PC-3 (cell line): ENCODE results near the gene DDTL. TPM values are rescaled to one million over a fixed set of nuclear protein-coding genes. Genes with fewer than 3 reads are reported as not detected.
A peak's percentile ranks its signal among the peaks of the same experiment; 100 is the strongest.
"Not testable (repeated sequence)": the region's sequence is repeated elsewhere in the genome, so short reads cannot be mapped to it uniquely, and the experiment has no call there.

Experiments
- ATAC-seq: fragments of 200-7000 bp; cut with Tn5 transposase; 2 replicates; pipeline ENCODE4 v1.9.1; 2020; ENCODE audit warnings: mild to moderate bottlenecking, moderate library complexity
- BruUV-seq: library from RNA; stranded (reverse); fragments of 400-500 nt; replicated peaks from 2 replicates; lab custom pipeline; 2021; lab: Mats Ljungman, UMichigan
- CTCF ChIA-PET: fragments of 300-600 bp; sonication (Branson Sonifier 250); formaldehyde crosslinking; loops from one replicate; lab custom pipeline; 2022; ENCODE audit warnings: antibody characterized with exemption; lab: Charles Lee
- POLR2A ChIA-PET: fragments of 300-600 bp; sonication (Branson Sonifier 250); formaldehyde crosslinking; loops from one replicate; lab custom pipeline; 2022; ENCODE audit warnings: antibody characterized with exemption; ENCODE audit not compliant: unreplicated experiment; lab: Charles Lee
- DNase-seq: peaks from one replicate; pipeline ENCODE4 v3.0.0-alpha.2; 2015
- H2AFZ ChIP-seq: fragments of 300-600 bp; sonication (generic); 2 replicates; pipeline ENCODE4 v1.6.0; 2016; ENCODE audit warnings: antibody characterized with exemption, low read length
- H3F3A ChIP-seq: fragments of 300-600 bp; sonication (generic); one replicate; pipeline ENCODE4 v1.6.0; 2017; ENCODE audit warnings: antibody characterized with exemption, low read length, control low read depth, mild to moderate bottlenecking; ENCODE audit not compliant: unreplicated experiment
- H3K27ac ChIP-seq: fragments of 300-600 bp; sonication (generic); 2 replicates; pipeline ENCODE4 v1.5.1; 2016; ENCODE audit warnings: mild to moderate bottlenecking, low read length
- H3K27me3 ChIP-seq: fragments of 300-600 bp; sonication (generic); 2 replicates; pipeline ENCODE4 v1.6.1; 2016; ENCODE audit warnings: low read length, mixed read lengths
- H3K36me3 ChIP-seq: fragments of 300-600 bp; sonication (generic); 2 replicates; pipeline ENCODE4 v1.6.1; 2016; ENCODE audit warnings: low read depth, mixed run types, low read length, mixed read lengths
- H3K4me1 ChIP-seq: fragments of 300-600 bp; sonication (generic); 2 replicates; pipeline ENCODE4 v1.5.1; 2016; ENCODE audit warnings: low read length; ENCODE audit not compliant: insufficient read depth
- H3K4me2 ChIP-seq: fragments of 300-600 bp; sonication (generic); 2 replicates; pipeline ENCODE4 v1.6.0; 2016; ENCODE audit warnings: low read length
- H3K4me3 ChIP-seq: fragments of 300-600 bp; sonication (generic); 2 replicates; pipeline ENCODE4 v1.5.1; 2016; ENCODE audit warnings: mild to moderate bottlenecking, low read length, mixed read lengths
- H3K79me2 ChIP-seq: fragments of 300-600 bp; sonication (generic); 2 replicates; pipeline ENCODE4 v1.6.1; 2017; ENCODE audit warnings: low read length, mixed read lengths
- H3K9ac ChIP-seq: fragments of 300-600 bp; sonication (generic); 2 replicates; pipeline ENCODE4 v1.6.0; 2016; ENCODE audit warnings: mild to moderate bottlenecking, low read length
- H3K9me2 ChIP-seq: fragments of 300-600 bp; sonication (generic); replicated peaks from 2 replicates; pipeline ENCODE4 v1.6.1; 2016; ENCODE audit warnings: mixed run types, low read length, mixed read lengths
- H3K9me3 ChIP-seq: fragments of 300-600 bp; sonication (generic); 2 replicates; pipeline ENCODE4 v1.6.1; 2016; ENCODE audit warnings: low read length, mixed read lengths
- H4K20me1 ChIP-seq: fragments of 300-600 bp; sonication (generic); 2 replicates; pipeline ENCODE4 v1.6.1; 2016; ENCODE audit warnings: low read length, mixed read lengths
- EZH2 ChIP-seq: fragments of 300-600 bp; sonication (generic); IDR thresholded peaks from one replicate; pipeline ENCODE4 v1.6.1; 2017; ENCODE audit warnings: antibody characterized with exemption, mild to moderate bottlenecking, low read length; ENCODE audit not compliant: unreplicated experiment
- EZH2phosphoT487 ChIP-seq: fragments of 300-600 bp; sonication (generic); IDR thresholded peaks from 2 replicates; pipeline ENCODE4 v1.6.1; 2018; ENCODE audit warnings: mild to moderate bottlenecking, antibody characterized with exemption, low read length, borderline replicate concordance
- intact Hi-C: fragments of 100-400 bp; cut with micrococcal nuclease; formaldehyde crosslinking; loops from 2 replicates; pipeline ENCODE4 v1.9.0; 2023
- total RNA-seq: library from RNA; depleted of rRNA; stranded (reverse); fragments of >200 nt; gene quantifications from 2 replicates; pipeline ENCODE4 v1.2.3, GENCODE V29; 2014
- TF ChIP-seq, protein P1 (sequence below): fragments of 300-600 bp; sonication (generic); conservative IDR thresholded peaks from 2 replicates; pipeline ENCODE4 v1.5.1; 2017; ENCODE audit warnings: antibody characterized with exemption, low read depth, mild to moderate bottlenecking, low read length

Gene DDTL
- total RNA-seq, 1 experiment from 2014 or later: 0.73 TPM

DNA sequence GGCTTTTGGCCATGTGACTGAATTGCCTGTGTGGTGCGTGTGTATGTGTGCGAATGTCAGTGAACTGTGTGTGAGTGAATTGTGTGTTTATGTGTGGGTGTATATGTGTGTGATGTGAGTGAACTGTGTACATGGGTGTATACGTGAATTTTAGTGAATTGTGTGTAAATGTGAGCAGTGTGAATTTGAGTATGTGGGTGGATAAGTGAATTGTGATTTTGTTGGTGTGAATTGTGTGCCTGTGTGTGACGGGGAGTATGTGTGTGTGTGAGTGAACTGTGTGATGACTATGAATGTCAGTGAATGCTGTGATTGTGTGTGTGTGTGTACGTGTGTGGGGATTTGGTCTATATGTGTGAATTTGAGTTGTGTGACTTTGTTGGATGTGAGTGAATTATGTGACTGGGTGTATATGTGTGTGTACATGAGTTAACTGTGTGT, 3.5 kb downstream of the DDTL start:
- Histone ChIP-seq H3K9ac (no peak overlapping the region), H3K9me3 (no peaks in the 10 kb centered on the region), H3K4me2 (no peak overlapping the region), H3K4me1 (no peaks in the 10 kb centered on the region), H3K4me3 (no peak overlapping the region), H3K9me2 (no peaks in the 10 kb centered on the region), H4K20me1 (no peaks in the 10 kb centered on the region), H3K27ac (no peak overlapping the region), H3K27me3 (no peaks in the 10 kb centered on the region), H3K36me3 (peaks cover 23% of the 10 kb centered on the region), H3F3A (no peaks in the 10 kb centered on the region), H3K79me2 (peaks cover 21% of the 10 kb centered on the region), H2AFZ (no peak overlapping the region)
- ATAC-seq (no peak), DNase-seq (no peak)
- CTCF ChIA-PET: no interaction called here
- intact Hi-C loops: no loop called here
- BruUV-seq: TSS peak; percentile 6
- TF ChIP-seq EZH2 (no peak), EZH2phosphoT487 (no peak)
- TF ChIP-seq, protein P1, sequence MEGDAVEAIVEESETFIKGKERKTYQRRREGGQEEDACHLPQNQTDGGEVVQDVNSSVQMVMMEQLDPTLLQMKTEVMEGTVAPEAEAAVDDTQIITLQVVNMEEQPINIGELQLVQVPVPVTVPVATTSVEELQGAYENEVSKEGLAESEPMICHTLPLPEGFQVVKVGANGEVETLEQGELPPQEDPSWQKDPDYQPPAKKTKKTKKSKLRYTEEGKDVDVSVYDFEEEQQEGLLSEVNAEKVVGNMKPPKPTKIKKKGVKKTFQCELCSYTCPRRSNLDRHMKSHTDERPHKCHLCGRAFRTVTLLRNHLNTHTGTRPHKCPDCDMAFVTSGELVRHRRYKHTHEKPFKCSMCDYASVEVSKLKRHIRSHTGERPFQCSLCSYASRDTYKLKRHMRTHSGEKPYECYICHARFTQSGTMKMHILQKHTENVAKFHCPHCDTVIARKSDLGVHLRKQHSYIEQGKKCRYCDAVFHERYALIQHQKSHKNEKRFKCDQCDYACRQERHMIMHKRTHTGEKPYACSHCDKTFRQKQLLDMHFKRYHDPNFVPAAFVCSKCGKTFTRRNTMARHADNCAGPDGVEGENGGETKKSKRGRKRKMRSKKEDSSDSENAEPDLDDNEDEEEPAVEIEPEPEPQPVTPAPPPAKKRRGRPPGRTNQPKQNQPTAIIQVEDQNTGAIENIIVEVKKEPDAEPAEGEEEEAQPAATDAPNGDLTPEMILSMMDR: no peak
- POLR2A ChIA-PET: no interaction called here

DNA sequence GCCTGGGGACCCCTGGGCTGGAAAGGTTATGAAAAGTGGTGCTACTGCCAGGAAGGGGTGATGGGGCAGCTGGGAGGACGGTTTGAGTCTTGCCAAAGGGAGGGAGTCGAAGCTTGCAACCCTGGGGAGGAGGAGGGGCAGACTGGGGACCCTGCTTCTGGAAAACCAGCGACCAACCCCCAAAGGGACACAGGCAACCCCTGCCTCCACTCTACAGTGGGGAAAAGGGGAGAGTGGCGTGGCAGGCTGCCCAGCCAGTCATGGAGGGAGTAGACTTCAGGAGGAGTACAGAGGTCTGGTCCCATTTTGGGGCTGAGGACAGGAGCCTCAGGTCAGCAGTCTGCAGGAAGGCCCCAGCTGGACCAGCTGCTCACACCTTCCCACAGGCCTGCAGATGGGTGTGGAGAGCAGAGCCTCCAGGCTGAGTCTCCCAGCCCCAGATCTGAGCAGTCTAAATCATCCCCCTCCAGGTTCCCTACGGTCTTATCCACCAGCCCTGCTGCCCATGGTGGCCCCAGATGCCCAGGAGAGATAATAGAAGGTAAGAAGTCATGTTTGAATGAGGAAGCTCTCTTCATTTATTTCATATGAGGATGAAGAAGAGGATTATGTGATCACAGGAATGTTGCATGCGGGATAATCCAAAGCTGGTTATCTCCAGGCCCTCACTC, 4.3 kb downstream of the DDTL start:
- no peak overlapping the region for H3K4me3 ChIP-seq
- H2AFZ ChIP-seq: no peak overlapping the region
- TF ChIP-seq, protein P1: no peak
- no peak for TF ChIP-seq EZH2
- TF ChIP-seq EZH2phosphoT487: no peak
- H3K27ac ChIP-seq: no peak overlapping the region
- ChIA-PET POLR2A (no interaction called here), CTCF (no interaction called here)
- no peak overlapping the region for H3K9ac ChIP-seq
- intact Hi-C loops: no loop called here
- no peaks in the 10 kb centered on the region for H3K27me3 ChIP-seq
- H3K9me2 ChIP-seq: no peaks in the 10 kb centered on the region
- H3K36me3 ChIP-seq: peaks cover 23% of the 10 kb centered on the region
- no peaks in the 10 kb centered on the region for H3K9me3 ChIP-seq
- BruUV-seq: no TSS peak
- no peak for ATAC-seq
- DNase-seq: no peak
- H3K4me2 ChIP-seq: no peak overlapping the region
- peaks cover 21% of the 10 kb centered on the region for H3K79me2 ChIP-seq
- H4K20me1 ChIP-seq: no peaks in the 10 kb centered on the region
- H3K4me1 ChIP-seq: no peaks in the 10 kb centered on the region
- no peaks in the 10 kb centered on the region for H3F3A ChIP-seq

DNA sequence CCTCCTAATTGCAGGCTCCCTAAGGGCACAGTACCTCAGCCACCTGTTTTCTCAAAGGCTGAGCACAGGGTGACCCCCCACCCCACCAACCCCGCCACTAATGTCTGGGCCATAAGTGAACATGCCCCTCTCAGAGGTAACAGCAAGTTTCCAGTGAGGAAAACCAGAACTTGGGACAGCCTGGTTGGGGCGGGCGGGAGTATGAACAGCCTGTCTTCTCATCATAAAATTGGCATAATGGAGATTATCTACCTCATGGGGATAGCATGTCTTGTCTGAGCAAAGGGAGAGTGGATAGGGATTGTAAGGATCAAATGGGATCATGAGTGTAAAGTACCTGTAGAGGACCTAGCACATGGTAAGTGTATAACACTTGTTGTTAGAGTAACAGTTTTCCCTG, 5.2 kb downstream of the DDTL start:
- ATAC-seq, POLR2A ChIA-PET, BruUV-seq, H3K27me3 ChIP-seq, H3K27ac ChIP-seq, H3F3A ChIP-seq, DNase-seq, H3K9ac ChIP-seq, H4K20me1 ChIP-seq, H3K4me3 ChIP-seq, CTCF ChIA-PET, intact Hi-C loops, H3K9me2 ChIP-seq, H2AFZ ChIP-seq, H3K9me3 ChIP-seq, H3K4me2 ChIP-seq, H3K4me1 ChIP-seq: not testable (repeated sequence)
- H3K79me2 ChIP-seq: peaks cover 21% of the 10 kb centered on the region
- H3K36me3 ChIP-seq: peaks cover 23% of the 10 kb centered on the region

DNA sequence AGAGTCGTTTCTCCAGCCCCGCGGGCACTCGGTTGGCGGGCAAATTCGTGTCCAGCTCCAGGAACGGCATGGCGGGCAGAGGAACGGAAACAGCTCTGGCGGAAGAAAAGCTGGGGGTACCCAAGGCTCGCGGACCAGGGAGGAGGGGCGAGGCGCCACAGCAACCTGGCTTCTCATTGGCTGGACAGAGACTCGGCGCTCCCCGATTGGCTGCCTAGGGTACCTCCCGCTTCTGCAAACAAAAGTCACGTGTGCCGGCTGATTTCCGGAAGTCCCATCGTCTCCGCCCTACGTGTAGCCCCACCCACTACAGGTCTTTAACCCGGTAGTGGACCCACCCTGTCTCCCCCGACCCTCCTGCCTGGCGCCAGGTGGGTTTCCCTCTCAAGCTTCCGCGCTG, 7.7 kb downstream of the DDTL start, which contains the start of gene DDT:
TSS of gene DDT (minus strand) at position 97 of the 400 bp plus-strand sequence. CDS start at position 70, 27 bp downstream.
- H3K27me3 ChIP-seq, H3K9ac ChIP-seq, intact Hi-C loops, H3F3A ChIP-seq, CTCF ChIA-PET, POLR2A ChIA-PET, H3K9me2 ChIP-seq, H3K4me2 ChIP-seq, DNase-seq, H3K27ac ChIP-seq, H3K4me1 ChIP-seq, BruUV-seq, H3K9me3 ChIP-seq, H3K4me3 ChIP-seq, H2AFZ ChIP-seq, H4K20me1 ChIP-seq: not testable (repeated sequence)
- ATAC-seq: peak; percentile 94
- Histone ChIP-seq H3K79me2 (peaks cover 21% of the 10 kb centered on the region), H3K36me3 (peaks cover 23% of the 10 kb centered on the region)

DNA sequence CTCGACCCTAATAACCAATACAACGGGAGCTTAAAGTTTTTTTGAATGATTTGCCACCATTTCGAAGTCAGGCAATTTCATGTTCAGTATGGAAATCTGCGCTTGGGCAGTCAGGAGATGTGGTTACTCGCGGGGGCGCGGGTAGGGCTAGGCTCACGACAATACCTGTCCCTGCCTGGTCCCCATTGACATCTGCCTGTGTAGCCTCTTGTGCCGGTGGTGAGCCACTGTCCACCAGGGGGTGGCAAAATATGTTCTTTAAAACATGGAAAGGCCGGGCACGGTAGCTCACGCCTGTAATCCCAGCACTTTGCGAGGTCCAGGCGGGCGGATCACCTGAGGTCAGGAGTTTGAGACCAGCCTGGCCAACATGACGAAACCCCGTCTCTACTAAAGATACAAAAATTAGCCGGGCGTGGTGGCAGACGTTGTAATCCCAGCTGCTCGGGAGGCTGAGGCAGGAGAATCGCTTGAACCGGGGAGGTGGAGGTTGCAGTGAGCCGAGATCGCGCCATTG, 8.2 kb downstream of the DDTL start:
- H3K4me3 ChIP-seq, H3K9me2 ChIP-seq, H3K4me2 ChIP-seq, H3K27me3 ChIP-seq, DNase-seq, H3K4me1 ChIP-seq, intact Hi-C loops, H3K27ac ChIP-seq, CTCF ChIA-PET, POLR2A ChIA-PET, H3K9me3 ChIP-seq, H4K20me1 ChIP-seq, H2AFZ ChIP-seq, H3K9ac ChIP-seq, H3F3A ChIP-seq: not testable (repeated sequence)
- peaks cover 18% of the 10 kb centered on the region for H3K36me3 ChIP-seq
- ATAC-seq: peak; percentile 50
- BruUV-seq: TSS peak; percentile 99
- H3K79me2 ChIP-seq: peaks cover 21% of the 10 kb centered on the region
